Activated naive CD4-positive, alpha-beta T cell (primary cell): ENCODE measurements around the gene CHRNG.
A peak's percentile ranks its signal among the peaks of the same experiment; 100 is the strongest.
"Not testable (repeated sequence)": the region's sequence is repeated elsewhere in the genome, so short reads cannot be mapped to it uniquely, and the experiment has no call there.

Experiments used
- DNase-seq, 4 experiments: peaks; one replicate each; lab custom pipeline; 2025; lab: John Stamatoyannopoulos, UW

Gene CHRNG

GRCh38 chr2:232543928-232544631, 4.6 kb downstream of the CHRNG start:
- no peak for DNase-seq

GRCh38 chr2:232544674-232545073, 5.2 kb downstream of the CHRNG start:
- no peak for DNase-seq

GRCh38 chr2:232545511-232546375, 6.3 kb downstream of the CHRNG start:
- no peak for DNase-seq

GRCh38 chr2:232547991-232548390, 8.5 kb downstream of the CHRNG start:
- no peak for DNase-seq

- peak in 1 of 4 experiments; percentile 55 for DNase-seq
Measured at GRCh38 chr2:232549655-232550353, 10.3 kb downstream of the CHRNG start.

GRCh38 chr2:232550354-232551249, 11.1 kb downstream of the CHRNG start, which contains the start of the genes EIF4E2 and TIGD1:
EIF4E2 (plus strand) TSS chr2:232550689; CDS start chr2:232550725, 36 bp downstream.
TIGD1 (minus strand) TSS chr2:232550557; CDS start chr2:232549882, 675 bp downstream.
- peak; percentile 77 to 89 (median 86) for DNase-seq

- DNase-seq: no peak
Measured at GRCh38 chr2:232551250-232551638, 11.8 kb downstream of the CHRNG start.

GRCh38 chr2:232551776-232552175, 12.3 kb downstream of the CHRNG start:
- no peak for DNase-seq

GRCh38 chr2:232556426-232556825, 16.9 kb downstream of the CHRNG start:
- no peak for DNase-seq

- DNase-seq: no peak
Measured at GRCh38 chr2:232562515-232563151, 23.1 kb downstream of the CHRNG start.

- no peak for DNase-seq
Measured at GRCh38 chr2:232563580-232563979, 24.1 kb downstream of the CHRNG start.

GRCh38 chr2:232567721-232568120, 28.2 kb downstream of the CHRNG start:
- DNase-seq: no peak

GRCh38 chr2:232568161-232568560, 28.7 kb downstream of the CHRNG start:
- no peak for DNase-seq

GRCh38 chr2:232569541-232569940, 30.0 kb downstream of the CHRNG start:
- DNase-seq: no peak

- not testable (repeated sequence) for DNase-seq
Measured at GRCh38 chr2:232570481-232570880, 31.0 kb downstream of the CHRNG start.

- no peak for DNase-seq
Measured at GRCh38 chr2:232571026-232571474, 31.6 kb downstream of the CHRNG start.

GRCh38 chr2:232573042-232573441, 33.5 kb downstream of the CHRNG start:
- no peak for DNase-seq

- DNase-seq: no peak
Measured at GRCh38 chr2:232573771-232574435, 34.4 kb downstream of the CHRNG start.

GRCh38 chr2:232574674-232575403, 35.3 kb downstream of the CHRNG start:
- no peak for DNase-seq

- DNase-seq: no peak
Measured at GRCh38 chr2:232575404-232575746, 35.9 kb downstream of the CHRNG start.
